Neural cell (in vitro differentiated cells): ENCODE data around the gene PLPP3.

Experiments used
- EP300 ChIP-seq: fragments of 450-650 bp; conservative IDR thresholded peaks from 2 replicates; pipeline ENCODE4 v1.6.1; 2014; ENCODE audit warnings: antibody characterized with exemption, mild to moderate bottlenecking, moderate library complexity; ENCODE audit not compliant: poor library complexity, severe bottlenecking
- EZH2 ChIP-seq: fragments of 200-600, 300-800 bp; shearing (Covaris generic), sonication (generic); IDR thresholded peaks from 2 replicates; pipeline ENCODE4 v1.6.1; 2014; ENCODE audit warnings: antibody characterized with exemption, low read length, borderline replicate concordance, mild to moderate bottlenecking; ENCODE audit not compliant: insufficient read depth, poor library complexity, severe bottlenecking
- MXI1 ChIP-seq: fragments of 450-650 bp; conservative IDR thresholded peaks from 2 replicates; pipeline ENCODE4 v1.6.1; 2014; ENCODE audit warnings: antibody characterized with exemption, mild to moderate bottlenecking; ENCODE audit not compliant: poor library complexity, severe bottlenecking
- POLR2AphosphoS5 ChIP-seq: IDR thresholded peaks from 2 replicates; pipeline ENCODE4 v1.6.1; 2012
- RAD21 ChIP-seq: fragments of 450-650 bp; conservative IDR thresholded peaks from 2 replicates; pipeline ENCODE4 v1.6.1; 2014; ENCODE audit warnings: antibody characterized with exemption, mild to moderate bottlenecking, moderate library complexity
- TAF1 ChIP-seq: IDR thresholded peaks from 2 replicates; pipeline ENCODE4 v1.6.1; 2012; ENCODE audit warnings: low read depth
- TF ChIP-seq, protein P1 (sequence below): fragments of 450-650 bp; IDR thresholded peaks from 2 replicates; pipeline ENCODE4 v1.5.1; 2014; ENCODE audit warnings: antibody characterized with exemption, mild to moderate bottlenecking, moderate library complexity; ENCODE audit not compliant: poor library complexity, severe bottlenecking

DNA sequence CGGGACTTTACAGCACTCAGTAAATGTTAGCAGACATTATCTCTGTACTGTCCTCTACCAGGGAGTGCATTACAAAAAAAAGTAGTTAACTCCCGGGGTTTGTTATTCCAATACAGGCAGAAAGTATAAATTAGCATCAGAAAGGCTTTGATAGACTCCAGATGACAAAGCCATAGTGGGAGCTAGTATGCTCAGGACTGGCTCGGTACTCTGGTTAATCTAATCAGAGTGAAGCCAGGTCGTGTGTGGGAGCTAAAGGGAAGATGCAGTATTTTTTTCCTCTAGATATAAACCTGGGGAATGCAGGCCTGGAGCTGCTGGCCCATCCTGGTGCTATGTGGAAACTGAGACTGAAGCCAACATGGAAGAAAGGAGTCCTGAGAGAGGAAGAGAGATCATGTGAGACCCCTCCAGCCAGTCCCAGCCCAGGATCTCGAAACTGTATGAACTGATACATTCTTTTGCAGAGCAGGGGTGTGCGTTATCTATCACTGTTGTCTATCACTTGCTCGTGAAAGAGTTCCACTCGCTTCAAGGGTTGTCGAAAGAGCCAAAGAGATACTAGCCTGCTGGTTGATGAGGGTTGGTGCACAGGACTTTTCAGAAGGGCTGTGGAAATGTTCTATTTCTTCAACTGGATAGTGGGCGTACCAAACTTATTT is 125.8 kb downstream of the PLPP3 start:
- TF ChIP-seq EP300 (no peak), MXI1 (no peak), EZH2 (no peak), TAF1 (no peak), RAD21 (no peak), POLR2AphosphoS5 (no peak)
- TF ChIP-seq, protein P1, sequence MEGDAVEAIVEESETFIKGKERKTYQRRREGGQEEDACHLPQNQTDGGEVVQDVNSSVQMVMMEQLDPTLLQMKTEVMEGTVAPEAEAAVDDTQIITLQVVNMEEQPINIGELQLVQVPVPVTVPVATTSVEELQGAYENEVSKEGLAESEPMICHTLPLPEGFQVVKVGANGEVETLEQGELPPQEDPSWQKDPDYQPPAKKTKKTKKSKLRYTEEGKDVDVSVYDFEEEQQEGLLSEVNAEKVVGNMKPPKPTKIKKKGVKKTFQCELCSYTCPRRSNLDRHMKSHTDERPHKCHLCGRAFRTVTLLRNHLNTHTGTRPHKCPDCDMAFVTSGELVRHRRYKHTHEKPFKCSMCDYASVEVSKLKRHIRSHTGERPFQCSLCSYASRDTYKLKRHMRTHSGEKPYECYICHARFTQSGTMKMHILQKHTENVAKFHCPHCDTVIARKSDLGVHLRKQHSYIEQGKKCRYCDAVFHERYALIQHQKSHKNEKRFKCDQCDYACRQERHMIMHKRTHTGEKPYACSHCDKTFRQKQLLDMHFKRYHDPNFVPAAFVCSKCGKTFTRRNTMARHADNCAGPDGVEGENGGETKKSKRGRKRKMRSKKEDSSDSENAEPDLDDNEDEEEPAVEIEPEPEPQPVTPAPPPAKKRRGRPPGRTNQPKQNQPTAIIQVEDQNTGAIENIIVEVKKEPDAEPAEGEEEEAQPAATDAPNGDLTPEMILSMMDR: no peak
